Activated T-cell treated with anti-CD3 and anti-CD28 coated beads, Interleukin-2, amount 50 U/mL, for 48 hours (primary cell): Measurements from ENCODE around the gene ZNF227.
"Not testable (repeated sequence)": the region's sequence is repeated elsewhere in the genome, so short reads cannot be mapped to it uniquely, and the experiment has no call there.

Experiments used
- DNase-seq, 2 experiments: peaks; one replicate each; pipeline ENCODE4 v3.0.0-alpha.2; 2020

The ZNF227 gene

DNA sequence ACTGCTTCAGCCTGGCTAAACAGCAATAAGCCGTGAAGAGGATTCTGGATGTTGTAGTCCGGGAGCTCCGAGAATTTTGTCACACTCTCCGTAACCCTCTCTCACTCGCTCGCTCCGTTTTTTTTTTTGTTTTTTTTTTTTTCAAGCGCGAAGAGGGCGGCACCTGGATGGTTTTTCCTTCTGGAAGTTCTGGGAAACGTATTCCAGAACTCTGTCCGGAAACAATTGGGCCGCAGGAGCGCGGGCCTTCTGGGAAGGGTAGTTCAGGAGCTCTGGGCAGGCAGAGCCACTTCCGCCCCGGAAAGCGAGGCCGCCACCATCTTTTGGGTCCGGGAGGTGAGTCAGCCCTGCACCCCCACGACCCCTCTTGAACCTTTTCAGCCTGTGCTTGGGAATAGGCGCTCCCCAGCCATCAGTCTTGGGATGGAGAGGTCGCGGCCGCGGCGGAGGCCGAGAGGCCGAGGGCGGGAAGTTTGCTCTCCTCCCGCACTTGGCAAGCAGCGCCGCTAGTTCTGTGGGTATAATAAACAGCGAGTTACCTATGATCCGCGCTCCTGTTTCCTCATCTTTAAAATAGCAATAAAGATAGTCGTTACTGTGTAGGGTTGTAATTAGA, at the start of gene ZNF227:
ZNF227 (plus strand) TSS at position 283 of the 616 bp plus-strand sequence. CDS start 5,261 bp downstream, outside the sequence.
- peak; percentile 87 for DNase-seq

DNA sequence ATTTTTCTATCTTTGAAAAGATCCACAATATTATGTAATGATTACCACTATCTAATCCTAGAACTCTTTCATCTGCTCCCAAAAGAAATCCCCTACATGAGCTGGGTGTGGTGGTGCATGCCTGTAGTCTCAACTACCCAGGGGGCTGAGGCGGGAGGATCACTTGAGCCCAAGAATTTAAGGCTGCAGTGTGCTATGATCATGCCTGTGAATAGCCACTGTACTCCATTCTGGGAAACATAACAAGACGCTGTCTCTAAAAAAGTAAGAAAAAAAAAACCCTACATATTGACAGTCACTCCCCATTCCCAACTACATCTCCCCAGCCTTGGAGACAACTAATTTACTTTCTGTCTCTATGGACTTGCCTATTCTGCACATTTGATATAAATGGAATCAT, 48.5 kb upstream of the ZNF227 start:
- DNase-seq, result no peak

DNA sequence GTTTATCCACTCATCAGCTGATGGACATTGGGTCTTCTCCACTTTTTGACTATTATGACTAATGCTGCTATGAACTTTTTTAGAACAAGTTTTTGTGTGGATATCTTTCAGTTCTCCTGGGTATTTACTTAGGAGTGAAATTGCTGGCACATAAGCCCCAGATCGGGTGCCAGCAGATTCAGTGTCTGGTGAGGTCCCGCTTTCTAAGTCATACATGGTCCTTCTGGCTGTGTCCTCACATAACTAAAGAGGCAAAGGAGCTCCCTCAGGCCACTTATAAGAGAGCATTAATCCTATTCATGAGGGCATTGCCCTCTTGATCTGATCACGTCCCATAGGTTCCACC, 48.0 kb upstream of the ZNF227 start:
- no peak for DNase-seq

DNA sequence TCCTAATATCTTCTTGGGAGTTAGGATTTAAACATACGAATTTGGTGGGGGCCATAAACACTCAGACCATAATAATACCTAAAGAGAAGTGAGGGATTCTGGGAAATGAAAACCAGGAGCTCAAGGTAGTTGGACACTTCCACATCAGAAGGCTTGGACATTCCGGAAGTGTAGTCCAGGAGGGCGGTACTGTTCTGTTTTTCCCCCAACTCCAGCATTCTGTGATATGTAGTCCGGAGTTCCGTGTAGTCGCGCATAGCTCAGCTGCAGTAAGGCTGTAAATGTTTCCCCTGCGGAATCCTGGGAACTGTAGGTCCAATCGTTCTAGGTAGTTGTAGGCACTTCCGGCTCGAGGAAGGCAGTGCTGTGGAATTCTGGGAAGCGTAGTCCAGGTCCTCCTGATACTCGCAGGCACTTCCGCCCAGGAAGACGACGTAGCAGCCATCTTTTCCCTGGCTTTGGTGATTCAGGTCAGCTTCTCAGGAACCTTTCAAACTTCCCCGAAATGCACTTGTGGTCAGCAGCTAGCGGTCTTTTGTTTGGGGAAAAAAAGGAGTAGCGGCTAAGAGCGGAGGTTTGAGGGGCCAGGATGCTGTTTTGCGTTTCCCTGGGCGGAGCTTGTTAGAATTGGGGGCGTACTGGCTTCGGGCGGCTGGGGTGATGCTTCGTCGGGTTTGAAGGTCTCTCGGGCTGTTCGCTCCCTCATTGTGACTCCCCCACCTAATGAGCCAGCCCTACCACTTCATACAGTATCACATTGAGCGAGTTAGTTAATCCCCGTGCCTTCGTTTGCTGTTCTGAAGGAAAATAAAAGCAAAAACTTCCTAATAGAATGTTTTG, 47.4 kb upstream of the ZNF227 start, which contains the start of gene ZNF226:
ZNF226 (plus strand) TSS at position 428 of the 840 bp plus-strand sequence. CDS start 4,981 bp downstream, outside the sequence.
- peak; percentile 84 for DNase-seq

DNA sequence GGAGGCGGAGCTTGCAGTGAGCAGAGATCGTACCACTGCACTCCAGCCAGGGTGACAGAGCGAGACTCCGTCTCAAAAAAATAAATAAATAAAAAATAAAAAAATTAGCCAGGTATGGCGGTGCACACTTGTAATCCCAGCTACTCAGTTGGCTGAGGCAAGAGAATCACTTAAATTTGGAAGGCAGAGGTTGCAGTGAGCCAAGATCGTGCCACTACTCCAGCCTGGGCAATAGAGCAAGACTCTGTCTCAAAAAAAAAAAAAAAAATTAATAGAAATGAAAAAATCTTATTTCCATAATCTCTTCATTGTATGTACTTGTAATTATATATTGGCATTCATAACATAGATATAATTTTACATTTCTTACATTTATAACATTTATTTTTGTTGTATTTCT, 41.7 kb upstream of the ZNF227 start:
- not testable (repeated sequence) for DNase-seq

DNA sequence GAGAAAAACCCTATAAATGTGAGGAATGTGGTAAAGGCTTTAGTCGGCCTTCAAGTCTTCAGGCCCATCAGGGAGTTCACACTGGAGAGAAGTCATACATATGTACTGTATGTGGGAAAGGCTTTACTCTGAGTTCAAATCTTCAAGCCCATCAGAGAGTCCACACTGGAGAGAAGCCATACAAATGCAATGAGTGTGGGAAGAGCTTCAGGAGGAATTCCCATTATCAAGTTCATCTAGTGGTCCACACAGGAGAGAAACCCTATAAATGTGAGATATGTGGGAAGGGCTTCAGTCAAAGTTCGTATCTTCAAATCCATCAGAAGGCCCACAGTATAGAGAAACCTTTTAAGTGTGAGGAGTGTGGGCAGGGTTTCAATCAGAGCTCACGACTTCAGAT, 35.7 kb upstream of the ZNF227 start:
- DNase-seq, result no peak

DNA sequence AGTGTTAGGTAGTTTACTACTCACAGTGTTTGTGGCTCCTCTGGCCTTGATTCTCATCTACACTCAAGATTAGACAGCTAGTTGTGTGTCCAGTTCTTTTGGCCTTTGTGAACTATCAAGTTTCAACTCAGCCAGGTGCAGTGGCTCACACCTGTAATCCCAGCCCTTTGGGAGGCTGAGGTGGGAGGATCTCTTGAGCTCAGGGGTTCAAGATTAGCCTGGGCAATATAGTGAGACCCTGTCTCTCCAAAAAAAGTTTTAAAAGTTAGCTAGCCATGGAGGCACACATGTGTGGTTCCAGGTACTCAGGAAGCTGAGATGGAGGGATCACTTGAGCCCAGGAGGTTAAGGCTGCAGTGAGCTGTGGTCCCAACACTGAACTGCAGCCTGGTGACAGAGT, 31.4 kb upstream of the ZNF227 start:
- no peak for DNase-seq

DNA sequence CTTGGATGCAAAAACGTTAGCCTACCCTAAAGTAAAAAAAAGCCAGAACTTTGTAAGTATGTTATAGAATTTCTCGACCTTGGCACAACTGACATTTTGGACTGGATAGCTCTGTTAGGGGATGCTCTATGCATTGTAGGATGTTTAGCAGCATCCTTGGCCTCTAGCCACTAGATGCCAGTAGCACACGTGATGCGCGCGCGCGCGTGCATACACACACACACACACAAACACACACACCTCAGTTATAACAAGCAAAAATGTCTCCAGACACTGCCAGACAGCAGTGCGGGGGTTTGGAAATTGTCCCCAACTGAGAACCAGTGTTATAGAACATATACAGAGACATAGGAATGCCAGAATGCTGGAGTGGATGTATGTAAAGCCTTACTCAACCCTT, 30.2 kb upstream of the ZNF227 start:
- no peak for DNase-seq

DNA sequence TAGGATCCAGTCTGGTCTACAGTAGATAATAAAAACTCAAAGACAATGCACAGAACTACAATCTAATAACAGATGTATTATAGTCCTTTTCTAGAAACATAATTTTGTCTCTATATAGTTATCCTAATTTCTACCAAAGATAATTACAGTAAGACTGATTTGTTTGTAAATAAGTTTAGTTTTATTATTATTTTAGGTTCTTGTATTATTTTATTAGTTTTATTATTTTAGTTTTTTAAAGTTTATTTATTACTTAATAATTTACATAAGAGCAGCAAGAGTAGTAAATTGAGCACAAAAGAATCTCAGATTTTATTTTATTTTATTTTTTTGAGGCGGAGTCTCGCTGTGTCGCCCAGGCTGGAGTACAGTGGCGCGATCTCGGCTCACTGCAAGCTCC, 22.3 kb upstream of the ZNF227 start:
- no peak for DNase-seq

DNA sequence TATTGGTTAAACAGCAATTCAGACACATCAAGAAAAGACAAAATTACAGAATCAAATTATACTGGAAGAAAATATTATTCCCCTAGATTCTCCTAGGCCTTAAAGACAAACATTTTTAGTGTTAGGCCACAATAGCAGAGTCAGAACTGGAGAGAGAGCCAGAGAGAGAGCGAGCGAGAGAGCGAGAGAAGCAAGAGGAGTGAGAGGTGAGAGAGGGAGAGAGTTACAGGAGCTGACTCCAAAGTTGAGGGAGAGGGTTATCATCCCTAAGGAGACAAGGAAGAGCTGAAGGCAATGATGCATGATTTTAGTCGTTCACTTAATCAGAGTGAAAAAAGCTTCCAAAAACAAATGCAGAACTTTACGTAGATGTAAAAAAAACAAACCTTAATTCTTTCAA, 20.2 kb upstream of the ZNF227 start:
- no peak for DNase-seq

DNA sequence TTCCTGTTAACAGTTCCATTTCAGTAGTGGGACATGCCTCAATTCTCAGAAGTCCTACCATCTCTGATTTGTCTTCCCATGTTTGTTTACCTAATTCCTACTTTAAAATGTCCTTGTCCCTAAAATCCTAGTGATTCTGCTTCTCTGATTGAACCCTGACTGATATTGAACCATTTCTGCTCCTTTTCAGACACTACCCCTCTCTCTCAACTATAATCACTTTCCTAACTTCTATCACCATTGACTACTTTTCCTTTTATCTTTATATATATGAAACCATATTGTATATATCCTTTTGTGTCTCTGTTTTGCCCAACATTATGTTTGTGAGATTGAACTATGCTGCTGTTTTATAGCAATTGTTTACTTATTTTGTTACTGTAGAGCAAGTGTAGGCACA, 15.6 kb upstream of the ZNF227 start:
- no peak for DNase-seq

DNA sequence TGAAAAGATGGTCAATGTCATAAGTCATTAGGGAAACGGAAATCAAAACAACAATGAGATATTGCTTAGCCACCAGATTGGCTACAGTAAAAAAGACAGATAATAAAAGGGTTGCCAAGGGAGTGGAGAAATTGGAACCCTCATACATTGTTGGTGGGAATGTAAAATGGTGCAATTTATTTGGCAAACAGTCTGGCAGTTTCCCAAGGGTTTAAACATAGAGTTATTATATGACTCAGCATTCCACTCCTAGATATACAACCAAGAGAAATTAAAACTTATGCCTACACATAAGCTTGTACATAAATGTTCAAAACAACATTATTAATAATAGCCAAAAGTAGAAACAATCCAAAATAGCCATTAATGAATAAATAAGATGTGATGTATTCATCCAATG, 9.9 kb upstream of the ZNF227 start:
- no peak for DNase-seq

DNA sequence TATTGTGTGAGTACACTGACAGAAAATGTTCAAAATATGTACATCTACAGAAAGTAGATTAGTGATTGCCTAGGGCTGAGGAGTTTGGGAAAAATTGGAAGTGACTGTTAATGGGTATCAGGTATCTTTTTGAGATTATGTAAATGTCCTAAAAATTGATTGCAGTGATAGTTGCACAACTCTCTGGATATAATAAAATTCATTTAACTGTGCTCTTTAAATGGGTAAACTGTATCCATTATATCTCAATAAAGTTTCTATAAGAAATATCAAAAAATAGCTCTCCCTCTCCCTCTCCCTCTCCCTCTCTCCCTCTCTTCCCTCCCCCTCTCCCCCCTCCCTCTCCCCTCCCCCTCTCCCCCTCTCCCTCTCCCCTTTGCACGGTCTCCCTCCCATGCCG, 9.4 kb upstream of the ZNF227 start:
- DNase-seq, result no peak

DNA sequence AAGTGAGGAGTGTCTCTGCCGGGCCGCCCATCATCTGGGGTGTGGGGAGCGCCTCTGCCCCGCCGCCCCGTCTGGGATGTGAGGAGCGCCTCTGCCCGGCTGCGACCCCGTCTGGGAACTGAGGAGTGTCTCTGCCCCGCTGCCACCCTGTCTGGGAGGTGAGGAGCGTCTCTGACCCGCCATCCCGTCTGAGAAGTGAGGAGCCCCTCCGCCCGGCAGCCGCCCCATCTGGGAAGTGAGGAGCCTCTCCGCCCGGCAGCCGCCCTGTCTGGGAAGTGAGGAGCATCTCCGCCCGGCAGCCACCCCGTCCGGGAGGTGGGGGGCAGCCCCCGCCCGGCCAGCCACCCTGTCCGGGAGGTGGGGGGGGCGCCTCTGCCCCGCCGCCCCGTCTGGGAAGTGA, 8.5 kb upstream of the ZNF227 start:
- not testable (repeated sequence) for DNase-seq

DNA sequence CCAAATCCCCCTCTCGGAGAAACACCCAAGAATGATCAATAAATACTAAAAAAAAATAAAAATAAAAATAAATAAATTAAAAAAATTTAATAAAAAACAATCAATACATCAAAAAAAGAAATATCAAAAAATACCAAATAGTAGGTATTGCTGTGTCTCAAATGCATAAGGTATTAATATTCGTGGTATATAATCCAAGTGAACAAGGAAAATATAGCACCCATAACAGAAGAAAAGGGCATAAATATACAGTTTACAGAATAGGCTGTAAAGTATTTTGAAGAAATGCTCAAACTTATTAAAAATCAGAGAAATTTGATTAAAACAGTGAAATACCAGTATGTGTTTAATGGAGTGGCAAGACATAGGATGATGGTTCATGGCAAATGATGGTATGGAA, 7.6 kb upstream of the ZNF227 start:
- no peak for DNase-seq

DNA sequence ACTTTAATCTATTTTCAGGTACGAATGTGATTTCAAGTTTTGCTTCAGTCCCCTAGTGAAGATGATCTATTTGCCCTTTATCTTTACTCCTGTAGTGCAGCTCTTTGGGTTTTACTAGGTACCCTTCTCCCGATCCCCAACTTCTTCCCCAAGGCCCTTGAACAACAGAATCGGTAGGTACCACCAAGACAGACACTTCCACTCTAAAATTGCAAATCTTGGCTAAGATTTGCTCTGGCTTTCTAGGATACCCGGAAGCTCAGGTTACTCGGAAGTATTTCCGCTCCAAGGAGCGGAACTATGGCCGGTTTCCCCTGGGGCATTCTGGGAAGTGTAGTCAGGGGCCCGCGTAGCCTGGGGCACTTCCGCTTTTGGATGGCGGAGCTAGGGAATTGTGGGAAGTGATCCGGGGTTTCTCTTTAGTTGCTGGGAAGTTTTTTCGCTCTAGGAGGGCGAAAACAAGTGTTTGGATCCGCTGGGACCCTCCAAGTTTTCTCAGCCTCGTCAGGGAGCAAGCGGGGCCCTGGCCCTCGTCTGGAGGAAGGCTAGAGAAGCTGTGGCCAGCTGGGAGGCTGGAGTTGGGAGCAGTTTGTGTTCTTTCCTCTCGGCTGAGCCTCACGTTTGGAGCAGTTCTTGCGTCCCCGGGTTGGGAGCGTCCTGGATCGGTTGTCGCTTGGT, 5.1 kb upstream of the ZNF227 start:
- DNase-seq, result peak; percentile 83

DNA sequence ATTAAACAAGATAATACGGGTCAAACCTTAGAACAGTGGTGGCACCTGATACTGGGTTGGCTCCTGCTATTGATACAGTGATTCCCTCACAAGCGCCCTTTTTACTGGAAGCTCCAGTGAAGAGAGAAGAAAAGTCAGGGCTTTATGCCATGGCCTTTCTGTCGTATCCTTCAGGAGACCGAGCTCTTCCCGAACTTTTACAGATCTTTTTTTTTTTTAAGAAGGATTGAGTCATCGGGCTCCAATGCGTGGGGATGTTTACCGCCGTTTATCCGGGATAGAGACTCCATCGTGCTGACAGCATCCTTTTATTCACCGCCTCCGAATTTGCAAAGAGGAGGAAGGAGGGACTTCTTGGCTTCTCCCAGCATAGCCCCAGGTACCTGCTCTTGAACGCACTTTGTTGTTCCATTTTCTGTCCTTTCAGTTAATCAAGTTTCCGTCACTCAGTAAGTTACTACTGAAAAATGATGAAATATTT, 574 bp downstream of the ZNF227 start:
- DNase-seq, result peak in 1 of 2 experiments; percentile 24

DNA sequence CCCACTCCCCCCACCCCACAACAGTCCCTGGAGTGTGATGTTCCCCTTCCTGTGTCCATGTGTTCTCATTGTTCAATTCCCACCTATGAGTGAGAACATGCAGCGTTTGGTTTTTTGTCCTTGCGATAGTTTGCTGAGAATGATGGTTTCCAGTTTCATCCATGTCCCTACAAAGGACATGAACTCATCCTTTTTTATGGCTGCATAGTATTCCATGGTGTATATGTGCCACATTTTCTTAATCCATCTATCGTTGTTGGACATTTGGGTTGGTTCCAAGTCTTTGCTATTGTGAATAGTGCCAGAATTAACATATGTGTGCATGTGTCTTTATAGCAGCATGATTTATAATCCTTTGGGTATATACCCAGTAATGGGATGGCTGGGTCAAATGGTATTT, 7.6 kb downstream of the ZNF227 start:
- DNase-seq, result not testable (repeated sequence)

DNA sequence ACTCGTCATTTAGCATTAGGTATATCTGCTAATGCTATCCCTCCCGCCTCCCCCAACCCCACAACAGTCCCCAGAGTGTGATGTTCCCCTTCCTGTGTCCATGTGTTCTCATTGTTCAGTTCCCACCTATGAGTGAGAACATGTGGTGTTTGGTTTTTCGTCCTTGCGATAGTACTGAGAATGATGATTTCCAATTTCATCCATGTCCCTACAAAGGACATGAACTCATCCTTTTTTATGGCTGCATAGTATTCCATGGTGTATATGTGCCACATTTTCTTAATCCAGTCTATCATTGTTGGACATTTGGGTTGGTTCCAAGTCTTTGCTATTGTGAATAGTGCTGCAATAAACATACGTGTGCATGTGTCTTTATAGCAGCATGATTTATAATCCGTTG, 8.4 kb downstream of the ZNF227 start:
- DNase-seq, result not testable (repeated sequence)

DNA sequence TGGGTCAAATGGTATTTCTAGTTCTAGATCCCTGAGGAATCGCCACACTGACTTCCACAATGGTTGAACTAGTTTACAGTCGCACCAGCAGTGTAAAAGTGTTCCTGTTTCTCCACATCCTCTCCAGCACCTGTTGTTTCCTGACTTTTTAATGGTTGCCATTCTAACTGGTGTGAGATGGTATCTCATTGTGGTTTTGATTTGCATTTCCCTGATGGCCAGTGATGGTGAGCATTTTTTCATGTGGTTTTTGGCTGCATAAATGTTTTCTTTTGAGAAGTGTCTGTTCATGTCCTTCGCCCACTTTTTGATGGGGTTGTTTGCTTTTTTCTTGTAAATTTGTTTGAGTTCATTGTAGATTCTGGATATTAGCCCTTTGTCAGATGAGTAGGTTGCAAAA, 9.0 kb downstream of the ZNF227 start:
- not testable (repeated sequence) for DNase-seq

DNA sequence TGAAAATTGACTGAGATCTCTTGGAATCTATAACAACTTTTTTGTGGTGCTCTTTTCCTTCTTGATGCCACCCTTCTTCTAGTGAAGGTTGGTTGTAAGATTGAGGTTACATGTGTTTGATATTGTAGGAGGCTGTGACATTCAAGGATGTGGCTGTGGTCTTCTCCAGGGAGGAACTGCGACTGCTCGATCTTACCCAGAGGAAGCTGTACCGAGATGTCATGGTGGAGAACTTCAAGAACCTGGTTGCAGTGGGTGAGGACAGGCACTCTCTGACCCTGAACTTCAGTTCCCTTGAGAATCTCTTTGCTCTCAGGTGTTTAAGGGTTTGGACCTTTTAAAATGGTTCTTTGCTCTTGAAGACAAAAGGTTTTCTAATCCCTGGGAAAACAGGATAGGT, 16.0 kb downstream of the ZNF227 start:
- DNase-seq, result no peak

DNA sequence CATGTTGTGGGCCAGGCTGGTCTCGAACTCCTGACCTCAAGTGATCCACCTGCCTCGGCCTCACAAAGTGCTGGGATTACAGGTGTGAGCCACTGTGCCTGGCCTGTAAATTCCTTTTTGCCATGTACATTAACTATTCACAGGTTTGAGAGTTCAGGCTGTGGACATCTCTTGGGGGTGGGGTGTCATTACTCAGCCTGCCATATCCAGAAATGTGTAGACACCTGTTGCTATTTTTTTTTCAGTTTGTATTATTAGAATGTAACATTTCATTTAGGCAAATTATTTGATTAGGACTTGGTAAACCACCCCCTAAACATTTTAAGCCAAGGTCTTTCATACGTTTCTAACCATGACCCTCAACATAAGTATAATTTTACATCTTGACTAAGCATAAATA, 20.5 kb downstream of the ZNF227 start:
- no peak for DNase-seq

DNA sequence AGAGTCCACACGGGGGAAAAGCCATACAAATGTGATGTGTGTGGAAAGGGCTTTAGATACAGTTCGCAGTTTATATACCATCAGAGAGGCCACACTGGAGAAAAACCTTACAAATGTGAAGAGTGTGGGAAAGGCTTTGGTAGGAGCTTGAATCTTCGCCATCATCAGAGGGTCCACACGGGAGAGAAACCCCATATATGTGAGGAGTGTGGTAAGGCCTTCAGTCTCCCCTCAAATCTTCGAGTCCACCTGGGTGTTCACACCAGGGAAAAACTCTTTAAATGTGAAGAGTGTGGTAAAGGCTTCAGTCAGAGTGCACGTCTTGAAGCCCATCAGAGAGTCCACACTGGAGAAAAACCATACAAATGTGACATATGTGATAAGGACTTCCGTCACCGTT, 24.1 kb downstream of the ZNF227 start:
- no peak for DNase-seq

DNA sequence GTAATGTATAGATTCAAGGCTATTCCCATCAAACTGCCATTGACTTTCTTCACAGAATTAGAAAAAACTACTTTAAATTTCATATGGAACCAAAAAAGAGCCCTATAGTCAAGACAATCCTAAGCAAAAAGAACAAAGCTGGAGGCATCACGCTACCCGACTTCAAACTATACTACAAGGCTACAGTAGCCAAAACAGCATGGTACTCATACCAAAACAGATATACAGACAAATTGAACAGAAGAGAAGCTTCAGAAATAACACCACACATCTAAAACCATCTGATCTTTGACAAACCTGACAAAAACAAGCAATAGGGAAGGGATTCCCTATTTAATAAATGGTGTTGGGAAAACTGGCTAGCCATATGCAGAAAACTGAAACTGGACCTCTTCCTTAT, 40.0 kb downstream of the ZNF227 start:
- not testable (repeated sequence) for DNase-seq
